Measurements from ENCODE around the gene CCNYL1. TPM values are rescaled to one million over a fixed set of nuclear protein-coding genes. Genes with fewer than 3 reads are reported as not detected.
"Not testable (repeated sequence)": the region's sequence is repeated elsewhere in the genome, so short reads cannot be mapped to it uniquely, and the experiment has no call there.

The CCNYL1 gene
- total RNA-seq, 1 donor from 2014 or later: 18.8 TPM

DNA sequence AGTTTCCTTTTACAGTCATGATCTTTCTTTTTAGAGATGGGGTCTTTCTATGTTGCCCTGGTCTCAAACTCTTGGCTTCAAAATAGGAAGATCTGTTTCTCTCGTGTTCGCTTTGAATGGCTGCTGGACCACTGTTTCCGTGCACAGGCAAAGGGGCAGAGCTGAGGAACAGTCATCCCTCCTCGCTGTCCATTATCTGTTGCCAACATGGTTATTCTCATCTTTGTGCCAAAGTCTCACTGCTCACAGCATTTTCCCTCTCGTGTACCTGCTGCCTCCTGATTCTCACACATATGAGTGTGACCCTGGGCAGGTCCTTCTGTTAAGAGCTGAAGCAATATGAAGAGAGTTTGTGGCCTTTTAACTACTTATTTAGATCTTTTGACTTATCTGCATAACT, 28.0 kb upstream of the CCNYL1 start:
- no peak for DNase-seq (ENCODE audit: low spot score, unreplicated experiment)
- Mint-ChIP-seq H3K36me3 (ENCODE audit: insufficient read depth) (no peaks in the 10 kb centered on the region), H3K4me3 (ENCODE audit: low read depth) (no peak overlapping the region), H3K9me3 (ENCODE audit: low read depth) (no peaks in the 10 kb centered on the region), H3K27ac (no peak overlapping the region), H3K4me1 (ENCODE audit: low read depth) (peaks cover 2% of the 10 kb centered on the region), H3K27me3 (no peaks in the 10 kb centered on the region)
- TF ChIP-seq, protein P1, sequence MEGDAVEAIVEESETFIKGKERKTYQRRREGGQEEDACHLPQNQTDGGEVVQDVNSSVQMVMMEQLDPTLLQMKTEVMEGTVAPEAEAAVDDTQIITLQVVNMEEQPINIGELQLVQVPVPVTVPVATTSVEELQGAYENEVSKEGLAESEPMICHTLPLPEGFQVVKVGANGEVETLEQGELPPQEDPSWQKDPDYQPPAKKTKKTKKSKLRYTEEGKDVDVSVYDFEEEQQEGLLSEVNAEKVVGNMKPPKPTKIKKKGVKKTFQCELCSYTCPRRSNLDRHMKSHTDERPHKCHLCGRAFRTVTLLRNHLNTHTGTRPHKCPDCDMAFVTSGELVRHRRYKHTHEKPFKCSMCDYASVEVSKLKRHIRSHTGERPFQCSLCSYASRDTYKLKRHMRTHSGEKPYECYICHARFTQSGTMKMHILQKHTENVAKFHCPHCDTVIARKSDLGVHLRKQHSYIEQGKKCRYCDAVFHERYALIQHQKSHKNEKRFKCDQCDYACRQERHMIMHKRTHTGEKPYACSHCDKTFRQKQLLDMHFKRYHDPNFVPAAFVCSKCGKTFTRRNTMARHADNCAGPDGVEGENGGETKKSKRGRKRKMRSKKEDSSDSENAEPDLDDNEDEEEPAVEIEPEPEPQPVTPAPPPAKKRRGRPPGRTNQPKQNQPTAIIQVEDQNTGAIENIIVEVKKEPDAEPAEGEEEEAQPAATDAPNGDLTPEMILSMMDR (IDR thresholded peaks at IDR 0.05; ENCODE audit: unreplicated experiment): no peak

DNA sequence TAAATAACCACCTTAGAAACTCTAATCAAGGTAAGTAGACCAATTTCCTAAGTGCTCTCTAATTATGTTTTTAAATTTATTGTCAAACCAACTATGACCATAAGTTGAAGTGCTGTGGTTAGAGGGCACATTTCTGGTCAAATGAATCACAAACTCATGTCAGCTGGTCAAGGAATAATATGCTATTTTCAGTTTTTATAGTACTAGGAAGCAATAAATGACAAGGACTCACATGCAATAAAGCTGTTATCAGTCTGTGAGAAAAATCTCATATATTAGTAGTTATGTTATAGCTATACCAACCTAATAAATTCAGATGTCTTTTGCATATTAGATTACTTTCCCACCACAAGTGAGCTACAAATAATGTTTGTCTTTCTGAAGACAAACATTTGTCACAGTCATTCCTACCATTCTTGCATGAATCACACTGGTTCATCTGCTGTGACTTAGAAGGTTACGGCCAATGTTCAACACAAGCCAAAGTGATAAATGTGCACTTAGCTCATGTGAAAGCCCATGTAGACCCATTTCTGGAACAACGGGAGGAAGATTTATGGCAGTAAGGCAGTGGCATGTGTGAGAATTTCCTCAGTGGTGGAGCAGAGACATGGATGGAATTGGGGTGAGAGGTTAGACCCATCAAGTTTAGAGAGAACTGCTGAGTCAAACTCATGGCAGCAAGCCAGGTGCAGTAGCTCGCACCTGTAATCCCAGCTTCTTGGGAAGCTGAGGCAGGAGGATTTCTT, 27.4 kb upstream of the CCNYL1 start:
- Mint-ChIP-seq H3K27ac (peak overlapping the region; percentile 65), H3K9me3 (ENCODE audit: low read depth) (no peaks in the 10 kb centered on the region), H3K36me3 (ENCODE audit: insufficient read depth) (no peaks in the 10 kb centered on the region), H3K4me1 (ENCODE audit: low read depth) (peaks cover 2% of the 10 kb centered on the region), H3K4me3 (ENCODE audit: low read depth) (no peak overlapping the region), H3K27me3 (no peaks in the 10 kb centered on the region)
- DNase-seq (ENCODE audit: low spot score, unreplicated experiment): no peak
- TF ChIP-seq, protein P1 (IDR thresholded peaks at IDR 0.05; ENCODE audit: unreplicated experiment): no peak

- Mint-ChIP-seq H3K27ac (no peak overlapping the region), H3K4me1 (ENCODE audit: low read depth) (peaks cover 2% of the 10 kb centered on the region), H3K4me3 (ENCODE audit: low read depth) (no peak overlapping the region), H3K9me3 (ENCODE audit: low read depth) (no peaks in the 10 kb centered on the region), H3K27me3 (no peaks in the 10 kb centered on the region), H3K36me3 (ENCODE audit: insufficient read depth) (no peaks in the 10 kb centered on the region)
- DNase-seq (ENCODE audit: low spot score, unreplicated experiment): no peak
- TF ChIP-seq, protein P1 (IDR thresholded peaks at IDR 0.05; ENCODE audit: unreplicated experiment): no peak
These were observed 24.6 kb upstream of the CCNYL1 start for GRCh38 chr2:207686812-207687211.

DNA sequence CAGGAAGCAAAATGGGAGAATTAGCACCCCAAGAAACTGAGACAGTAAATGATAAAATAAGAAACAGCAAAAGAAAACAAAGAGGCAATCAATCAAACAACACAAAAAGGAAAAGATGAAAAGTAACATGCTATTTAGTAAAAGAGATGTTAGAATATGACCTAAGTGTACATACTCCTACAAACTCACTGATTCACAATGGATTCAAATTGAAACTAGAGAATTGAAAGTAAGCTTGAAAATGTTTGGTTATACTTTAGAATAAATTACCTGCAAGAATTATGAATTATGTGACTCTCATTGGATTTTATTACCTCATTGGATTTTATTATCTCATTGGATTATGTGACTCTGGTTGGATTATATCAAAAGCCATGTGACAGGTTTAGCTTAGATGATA, 22.8 kb upstream of the CCNYL1 start:
- no peak for DNase-seq (ENCODE audit: low spot score, unreplicated experiment)
- Mint-ChIP-seq H3K36me3 (ENCODE audit: insufficient read depth) (no peaks in the 10 kb centered on the region), H3K27me3 (no peaks in the 10 kb centered on the region), H3K27ac (no peak overlapping the region), H3K9me3 (ENCODE audit: low read depth) (no peaks in the 10 kb centered on the region), H3K4me1 (ENCODE audit: low read depth) (peaks cover 2% of the 10 kb centered on the region), H3K4me3 (ENCODE audit: low read depth) (no peak overlapping the region)
- TF ChIP-seq, protein P1 (IDR thresholded peaks at IDR 0.05; ENCODE audit: unreplicated experiment): no peak

DNA sequence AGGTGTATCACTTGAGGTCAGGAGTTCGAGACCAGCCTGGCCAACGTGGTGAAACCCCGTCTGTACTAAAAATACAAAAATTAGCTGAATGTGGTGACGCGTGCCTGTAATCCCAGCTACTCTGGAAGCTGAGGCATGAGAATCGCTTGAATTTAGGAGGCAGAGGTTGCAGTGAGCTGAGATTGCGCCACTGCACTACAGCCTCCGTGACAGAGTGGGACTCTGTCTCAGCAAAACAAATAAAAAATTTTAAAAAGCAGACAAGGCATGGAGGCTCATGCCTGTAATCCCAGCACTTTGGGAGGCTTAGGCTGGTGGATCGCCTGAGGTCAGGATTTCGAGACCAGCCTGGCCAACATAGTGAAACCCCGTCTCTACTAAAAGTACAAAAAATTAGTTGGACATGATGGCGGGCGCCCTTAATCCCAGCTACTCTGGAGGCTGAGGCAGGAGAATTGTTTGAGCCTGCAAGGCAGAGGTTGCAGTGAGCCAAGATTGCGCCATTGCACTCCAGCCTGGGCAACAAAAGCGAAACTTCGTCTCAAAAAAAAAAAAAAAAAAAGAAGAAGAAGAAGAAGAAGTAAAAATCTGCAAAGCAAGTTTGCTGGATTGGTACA, 20.5 kb upstream of the CCNYL1 start:
- H3K4me3 Mint-ChIP-seq (ENCODE audit: low read depth); H3K27me3 Mint-ChIP-seq; H3K36me3 Mint-ChIP-seq (ENCODE audit: insufficient read depth); H3K4me1 Mint-ChIP-seq (ENCODE audit: low read depth); H3K27ac Mint-ChIP-seq; DNase-seq (ENCODE audit: low spot score, unreplicated experiment); H3K9me3 Mint-ChIP-seq (ENCODE audit: low read depth): not testable (repeated sequence)
